HG03108 (cell line): ENCODE measurements around the gene NUFIP2.

ENCODE experiments used
- ATAC-seq: cut with Tn5 transposase; IDR thresholded peaks from one replicate; pipeline ENCODE4 v1.9.1; 2021; ENCODE audit warnings: moderate library complexity; ENCODE audit not compliant: unreplicated experiment

The NUFIP2 gene

DNA sequence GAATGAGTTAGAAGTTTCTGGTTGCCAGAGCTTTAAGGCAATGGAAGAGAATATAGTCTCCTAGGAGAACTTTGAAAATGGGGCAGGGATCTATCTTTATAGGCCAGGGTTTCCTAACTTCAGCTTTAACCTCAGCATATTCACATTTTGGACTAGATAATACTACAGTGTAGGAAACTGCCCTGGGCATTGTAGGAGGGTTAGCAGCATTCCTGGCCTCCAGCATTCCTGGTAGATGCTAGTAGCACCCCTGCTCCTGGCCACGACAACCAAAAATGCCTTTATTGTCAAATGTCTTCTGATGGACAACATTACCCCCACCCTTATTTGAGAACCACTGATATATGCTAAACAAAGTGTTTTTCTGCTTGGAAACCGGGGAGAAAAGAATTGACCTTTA, 86.0 kb downstream of the NUFIP2 start:
- no peak for ATAC-seq
